Measurements from ENCODE around the gene KANSL1L.

GRCh38 chr2:209998596-209998995, 172.6 kb downstream of the KANSL1L start:
- TF ChIP-seq, protein P1, sequence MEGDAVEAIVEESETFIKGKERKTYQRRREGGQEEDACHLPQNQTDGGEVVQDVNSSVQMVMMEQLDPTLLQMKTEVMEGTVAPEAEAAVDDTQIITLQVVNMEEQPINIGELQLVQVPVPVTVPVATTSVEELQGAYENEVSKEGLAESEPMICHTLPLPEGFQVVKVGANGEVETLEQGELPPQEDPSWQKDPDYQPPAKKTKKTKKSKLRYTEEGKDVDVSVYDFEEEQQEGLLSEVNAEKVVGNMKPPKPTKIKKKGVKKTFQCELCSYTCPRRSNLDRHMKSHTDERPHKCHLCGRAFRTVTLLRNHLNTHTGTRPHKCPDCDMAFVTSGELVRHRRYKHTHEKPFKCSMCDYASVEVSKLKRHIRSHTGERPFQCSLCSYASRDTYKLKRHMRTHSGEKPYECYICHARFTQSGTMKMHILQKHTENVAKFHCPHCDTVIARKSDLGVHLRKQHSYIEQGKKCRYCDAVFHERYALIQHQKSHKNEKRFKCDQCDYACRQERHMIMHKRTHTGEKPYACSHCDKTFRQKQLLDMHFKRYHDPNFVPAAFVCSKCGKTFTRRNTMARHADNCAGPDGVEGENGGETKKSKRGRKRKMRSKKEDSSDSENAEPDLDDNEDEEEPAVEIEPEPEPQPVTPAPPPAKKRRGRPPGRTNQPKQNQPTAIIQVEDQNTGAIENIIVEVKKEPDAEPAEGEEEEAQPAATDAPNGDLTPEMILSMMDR (IDR thresholded peaks at IDR 0.05), result no peak
- TF ChIP-seq POLR2A (IDR thresholded peaks at IDR 0.05), result no peak
